Brain pericyte (primary cell): Measurements from ENCODE around the gene PMM2.

Source experiments
- DNase-seq: peaks from one replicate; pipeline ENCODE4 v3.0.0-alpha.2; 2012; ENCODE audit warnings: low read depth, low spot score

Gene PMM2

DNA sequence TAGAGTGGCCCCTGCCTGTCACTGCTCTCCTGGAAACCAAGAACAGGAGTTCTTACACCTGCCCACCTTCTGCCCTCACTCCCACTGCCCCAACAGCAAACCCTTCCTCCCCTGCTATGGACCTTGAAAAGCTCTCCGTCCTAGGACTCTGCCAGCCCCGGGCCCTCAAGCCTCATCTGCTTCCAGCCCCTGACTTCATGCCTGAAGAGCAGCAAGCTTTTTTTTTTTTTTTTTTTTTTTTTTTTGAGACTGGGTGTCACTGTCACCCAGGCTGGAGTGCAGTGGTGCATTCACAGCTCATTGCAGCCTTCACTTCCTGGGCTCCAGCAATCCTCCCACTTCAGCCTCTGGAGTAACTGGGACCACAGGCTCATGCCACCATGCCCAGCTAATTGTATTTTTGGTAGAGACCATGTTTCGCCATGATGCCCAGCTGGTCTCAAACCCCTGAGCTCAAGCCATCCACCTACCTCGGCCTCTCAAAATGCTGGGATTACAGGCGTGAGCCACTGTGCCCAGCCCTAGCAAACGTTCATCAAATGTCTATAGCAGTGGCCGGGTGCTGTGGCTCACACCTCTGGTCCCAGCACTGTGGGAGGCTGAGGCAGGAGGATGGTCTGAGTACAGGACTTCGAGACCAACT lies 54.2 kb downstream of the PMM2 start:
- DNase-seq = no peak

DNA sequence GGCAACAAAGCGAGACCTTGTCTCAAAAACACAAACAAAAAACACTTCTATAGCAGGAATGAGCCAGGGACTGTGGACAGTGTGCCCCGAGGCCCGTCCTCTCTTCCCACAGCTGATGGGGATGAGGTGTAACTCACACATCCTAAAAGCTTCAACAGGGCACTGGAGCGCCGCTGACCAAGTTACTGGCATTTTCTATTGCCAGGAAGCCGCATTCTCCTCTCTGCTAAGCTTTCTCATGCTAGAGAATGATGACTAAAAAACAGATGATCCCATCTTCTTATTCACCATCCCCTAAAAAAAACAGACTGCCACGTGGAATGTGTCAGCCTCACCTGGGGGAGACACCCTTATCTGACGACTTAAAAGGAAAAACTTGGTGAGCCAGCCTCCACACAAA lies 54.9 kb downstream of the PMM2 start:
- no peak for DNase-seq

GRCh38 chr16:8853150-8853549 lies 55.5 kb downstream of the PMM2 start:
- DNase-seq = no peak

DNA sequence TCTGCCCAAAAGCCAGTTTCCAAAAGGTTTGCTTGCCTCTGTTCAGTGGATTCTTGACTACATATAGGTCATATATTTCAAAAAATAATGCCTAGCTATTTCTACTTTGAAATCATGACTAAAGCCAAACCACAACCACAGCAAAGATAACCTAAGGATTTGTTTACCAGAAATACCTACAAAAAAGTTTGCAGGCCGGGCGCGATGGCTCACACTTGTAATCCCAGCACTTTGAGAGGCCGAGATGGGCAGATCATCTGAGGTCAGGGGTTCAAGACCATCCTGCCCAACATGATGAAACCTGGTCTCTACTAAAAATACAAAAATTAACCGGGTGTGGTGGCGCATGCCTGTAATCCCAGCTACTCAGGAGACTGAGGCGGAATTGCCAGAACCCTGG lies 56.0 kb downstream of the PMM2 start:
- DNase-seq = no peak

- DNase-seq = no peak
These were observed 56.8 kb downstream of the PMM2 start for GRCh38 chr16:8854298-8854948.

- no peak for DNase-seq
These were observed 57.6 kb downstream of the PMM2 start for GRCh38 chr16:8855051-8855786.

DNA sequence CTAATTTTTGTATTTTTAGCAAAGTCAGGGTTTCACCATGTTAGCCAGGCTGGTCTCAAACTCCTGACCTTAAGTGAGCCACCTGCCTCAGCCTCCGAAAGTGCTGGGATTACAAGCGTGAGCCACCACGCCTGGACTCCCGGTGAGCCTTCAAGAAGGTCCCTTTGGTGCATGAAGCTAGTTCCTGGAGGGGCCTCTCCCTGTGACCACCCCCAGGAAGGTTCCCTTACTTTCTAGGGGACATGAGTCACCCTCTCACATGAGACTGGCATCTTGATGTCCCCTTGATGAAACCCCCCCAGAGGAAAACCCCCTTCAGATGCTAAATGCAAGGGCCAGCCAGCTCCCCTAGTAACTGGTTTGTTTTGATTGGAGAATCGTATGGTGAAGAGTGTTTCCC lies 58.3 kb downstream of the PMM2 start:
- no peak for DNase-seq

GRCh38 chr16:8858994-8859912 lies 61.6 kb downstream of the PMM2 start:
- DNase-seq = no peak

DNA sequence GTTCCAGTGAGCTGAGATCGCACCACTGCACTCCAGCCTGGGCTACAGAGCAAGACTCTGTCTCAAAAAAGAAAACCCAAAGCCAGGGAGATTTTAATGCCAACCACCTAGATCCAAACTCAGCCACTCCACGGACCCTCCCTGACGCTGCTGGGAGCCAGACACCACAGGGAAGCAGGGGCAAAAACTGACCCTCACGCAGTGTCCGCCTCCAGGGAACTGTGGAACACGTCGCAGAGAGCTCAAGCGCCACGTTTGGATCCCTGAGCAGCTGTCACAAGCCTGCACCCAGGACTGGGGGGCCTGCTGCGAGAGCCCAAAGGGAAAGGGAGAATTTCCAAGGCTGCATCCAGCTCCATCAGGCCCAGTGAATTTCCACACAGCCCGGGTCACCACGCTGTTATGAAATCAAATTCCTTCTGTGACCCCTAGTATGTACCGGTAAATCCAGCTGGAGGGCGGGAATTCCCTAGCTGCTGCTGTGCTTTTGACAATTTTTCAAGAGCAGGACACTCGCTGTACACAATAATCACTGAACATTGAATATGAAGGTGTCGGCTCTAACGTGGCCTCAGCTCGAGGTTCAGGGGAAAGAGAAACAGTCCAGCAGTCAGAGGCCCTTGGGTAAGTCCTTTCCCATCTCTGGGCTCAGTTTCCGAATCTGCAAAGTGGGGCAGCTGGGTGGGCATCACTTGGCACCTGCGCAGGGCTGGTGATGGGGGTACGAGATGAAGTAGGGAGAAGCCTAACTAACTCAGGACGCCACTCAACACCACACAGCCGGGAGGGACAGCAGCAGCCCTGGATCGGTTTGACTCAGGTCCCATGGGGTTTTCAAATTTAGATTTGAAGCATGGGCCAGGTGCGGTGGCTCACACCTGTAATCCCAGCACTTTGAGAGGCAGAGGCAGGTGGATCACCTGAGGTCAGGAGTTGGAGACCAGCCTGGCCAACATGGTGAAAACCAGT lies 62.6 kb downstream of the PMM2 start:
- no peak for DNase-seq

DNA sequence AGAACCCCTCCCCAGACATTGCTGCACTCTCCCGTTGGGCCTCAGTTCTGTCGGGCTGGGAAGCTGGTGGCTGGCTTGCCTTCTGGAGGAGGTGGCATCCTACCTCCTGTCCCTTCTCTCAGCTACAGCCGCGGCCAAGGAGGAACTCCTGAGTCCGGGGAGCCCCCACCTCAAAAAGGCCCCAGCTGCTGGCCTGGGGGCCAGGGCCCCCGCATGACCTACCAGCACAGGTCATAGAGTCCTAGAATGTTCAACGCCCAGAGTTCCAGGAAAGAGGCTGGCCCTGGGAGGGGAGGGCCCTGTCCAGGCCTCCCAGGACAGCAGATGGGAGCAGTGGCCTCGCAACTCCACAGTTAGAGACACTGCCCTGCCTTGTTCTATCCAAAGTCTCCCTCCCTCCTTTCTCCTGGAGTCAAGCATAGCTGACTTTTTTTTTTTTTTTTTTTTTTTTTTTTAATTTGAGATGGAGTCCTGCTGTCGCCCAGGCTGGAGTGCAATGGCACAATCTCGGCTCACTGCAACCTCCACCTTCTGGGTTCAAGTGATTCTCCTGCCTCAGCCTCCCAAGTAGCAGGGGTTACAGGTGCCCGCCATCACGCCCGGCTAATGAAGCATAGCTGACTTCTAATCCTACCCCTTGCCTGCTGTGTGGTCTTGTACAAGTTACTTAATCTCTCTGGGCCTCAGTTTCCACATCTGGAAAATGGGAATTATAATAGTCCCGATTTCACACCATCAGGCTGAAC lies 64.1 kb downstream of the PMM2 start:
- DNase-seq = no peak

DNA sequence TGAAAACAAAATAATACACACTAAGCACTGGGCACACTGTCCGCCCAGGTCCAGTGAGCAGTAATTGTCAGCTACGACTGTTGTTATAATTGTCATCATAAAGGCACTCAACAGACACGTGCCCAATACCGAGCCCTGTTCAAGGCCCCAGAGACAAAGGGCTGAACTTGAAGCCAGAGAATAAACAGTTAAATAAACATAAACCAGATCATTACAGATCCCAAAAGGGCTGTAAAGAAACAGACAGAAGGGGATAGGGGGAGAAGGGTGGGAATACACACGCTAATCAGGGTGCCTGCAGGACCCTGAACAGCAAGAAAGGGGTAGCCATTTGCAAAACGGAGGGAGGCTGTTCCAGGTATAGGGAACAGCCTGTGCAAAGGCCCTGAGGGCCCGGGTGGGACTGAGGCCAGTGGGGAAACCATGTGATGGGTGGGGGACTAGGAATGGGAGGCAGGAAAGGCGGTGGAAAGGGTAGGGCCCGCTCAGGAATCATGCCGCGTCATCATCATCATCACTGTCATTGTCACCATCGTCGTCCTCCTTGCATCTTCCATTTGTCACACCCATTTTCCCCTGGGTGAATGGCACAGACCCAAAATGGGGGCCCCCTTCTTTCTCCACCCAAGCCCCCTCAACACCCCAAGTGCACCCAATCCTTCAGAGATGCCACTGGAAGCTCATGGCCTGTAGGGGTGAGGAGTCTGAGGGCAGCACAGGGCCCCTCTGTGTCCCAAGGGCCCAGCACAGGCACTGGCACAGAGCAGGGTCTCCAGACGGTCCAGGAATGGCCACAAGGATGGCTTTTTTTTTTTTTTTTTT lies 64.9 kb downstream of the PMM2 start:
- no peak for DNase-seq

- DNase-seq = no peak
These were observed 66.2 kb downstream of the PMM2 start for GRCh38 chr16:8863594-8864424.

DNA sequence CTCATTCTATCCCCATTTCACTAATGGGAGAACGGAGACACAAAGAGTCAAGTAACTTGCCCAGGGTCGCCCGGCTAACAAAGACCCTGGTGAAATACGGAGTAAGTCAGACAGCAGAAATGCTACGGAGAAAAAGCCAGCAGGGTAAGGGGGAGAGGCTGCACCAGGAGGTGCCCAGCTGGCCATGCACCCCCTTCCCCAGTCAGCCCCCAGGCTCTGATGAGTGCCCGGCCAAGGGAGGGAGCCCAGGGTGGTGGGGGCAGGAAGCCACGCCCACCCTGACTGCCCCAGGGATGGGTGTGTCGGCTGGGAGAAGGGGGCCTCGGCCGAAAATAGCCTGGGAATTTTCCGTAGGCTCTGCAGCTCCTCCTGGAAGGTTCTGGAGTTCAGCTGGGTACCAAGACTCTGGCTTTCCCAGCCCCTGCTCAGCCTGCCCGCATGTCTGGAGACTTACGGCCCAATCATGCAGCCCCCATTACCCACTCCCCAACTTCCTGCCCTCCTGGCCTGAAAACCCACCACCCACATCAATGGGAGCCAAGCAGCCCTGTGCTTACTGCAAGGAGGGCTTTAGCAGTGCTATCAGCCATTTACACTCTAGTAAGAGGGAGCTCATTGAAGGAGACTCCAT lies 67.0 kb downstream of the PMM2 start:
- DNase-seq = no peak

DNA sequence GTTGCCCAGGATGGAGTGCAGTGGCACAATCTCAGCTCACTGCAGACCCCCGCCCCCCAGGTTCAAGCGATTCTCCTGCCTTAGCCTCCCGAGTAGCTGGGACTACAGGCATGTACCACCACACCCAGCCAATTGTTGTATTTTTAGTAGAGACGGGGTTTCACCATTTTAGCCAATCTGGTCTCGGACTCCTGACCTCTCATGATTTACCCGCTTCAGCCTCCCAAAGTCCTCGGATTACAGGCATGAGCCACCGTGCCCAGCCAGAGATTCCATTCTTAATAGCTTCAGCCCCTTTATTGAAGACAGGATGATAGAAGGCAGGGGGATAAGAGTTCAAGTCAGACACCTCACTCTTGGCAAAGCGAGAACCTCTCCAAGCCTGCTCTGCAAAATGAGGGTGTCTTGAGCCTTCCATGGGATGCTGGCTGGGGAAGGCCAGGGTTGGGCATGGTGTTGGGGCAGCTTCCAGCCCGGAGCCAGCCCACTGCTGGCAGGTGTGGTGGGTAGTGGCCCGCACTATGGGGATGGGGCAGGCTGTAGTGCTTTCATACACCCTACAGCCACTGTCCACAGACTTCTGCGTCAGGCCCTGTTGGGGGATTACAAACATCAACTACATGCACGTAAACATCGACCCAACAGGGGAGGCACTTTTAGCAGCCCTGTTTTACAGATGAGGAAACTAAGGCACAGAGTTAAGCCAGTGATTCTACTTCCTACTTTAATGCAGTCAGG lies 67.7 kb downstream of the PMM2 start:
- DNase-seq = no peak

DNA sequence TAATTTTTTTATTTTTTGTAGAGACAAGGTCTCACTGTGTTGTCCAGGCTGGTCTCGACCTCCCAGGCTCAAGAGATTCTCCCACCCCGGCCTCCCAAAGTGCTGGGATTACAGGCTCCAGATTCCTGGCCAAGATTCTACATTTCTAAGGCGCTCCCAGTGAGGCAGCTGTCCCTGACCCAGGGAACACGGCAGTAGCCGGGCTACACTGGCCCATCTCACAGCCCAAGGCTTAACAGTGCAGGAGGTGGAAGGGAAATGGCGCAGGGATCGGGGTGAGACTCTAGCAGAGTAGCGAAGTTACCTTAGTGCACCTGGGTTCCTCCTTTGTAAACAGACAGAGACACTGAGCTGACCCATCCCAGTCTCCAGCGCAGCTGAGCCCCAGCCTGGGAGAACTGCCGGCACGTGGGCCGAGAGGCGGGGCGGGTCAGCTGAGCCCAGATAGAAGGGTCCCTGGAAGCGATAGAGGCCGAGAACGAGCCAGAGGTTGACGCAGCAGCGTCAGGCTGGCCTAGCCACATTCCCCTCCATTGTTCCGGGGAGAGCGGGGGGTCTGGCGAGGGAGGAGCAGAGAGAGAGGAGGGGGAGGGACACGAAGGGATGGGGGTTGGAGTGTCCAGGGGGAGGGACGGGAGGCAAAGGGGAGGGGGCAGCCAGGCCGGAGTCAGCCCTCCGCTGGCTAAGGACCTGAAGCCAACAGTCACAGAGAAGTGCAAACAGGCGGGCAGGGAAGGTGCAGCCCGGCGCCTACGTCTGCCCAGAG lies 68.7 kb downstream of the PMM2 start:
- no peak for DNase-seq

DNA sequence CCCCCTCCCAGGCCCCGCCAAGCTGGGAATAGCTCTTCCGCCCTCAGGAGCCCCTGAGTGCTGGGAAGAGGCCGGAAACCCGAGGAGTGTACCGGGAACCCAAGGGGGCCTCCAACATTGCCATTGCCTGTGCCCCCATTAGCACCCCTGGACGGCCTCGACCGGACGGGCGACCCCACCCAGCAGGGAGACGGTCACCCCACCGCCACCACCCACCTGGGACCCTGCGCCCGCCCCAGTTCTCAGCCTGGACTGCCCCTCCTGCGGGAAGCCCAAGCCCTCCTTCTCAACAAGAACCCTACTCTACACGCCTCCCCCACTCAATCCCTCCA lies 69.2 kb downstream of the PMM2 start:
- DNase-seq = no peak
